NCI-H2171 treated with DMSO at 0.1 percent for 48 hours (cell line): Measurements from ENCODE around the gene FOXO3.

ENCODE experiments used
- DNase-seq: peaks from one replicate; lab custom pipeline; 2025; lab: John Stamatoyannopoulos, UW

FOXO3 gene

DNA sequence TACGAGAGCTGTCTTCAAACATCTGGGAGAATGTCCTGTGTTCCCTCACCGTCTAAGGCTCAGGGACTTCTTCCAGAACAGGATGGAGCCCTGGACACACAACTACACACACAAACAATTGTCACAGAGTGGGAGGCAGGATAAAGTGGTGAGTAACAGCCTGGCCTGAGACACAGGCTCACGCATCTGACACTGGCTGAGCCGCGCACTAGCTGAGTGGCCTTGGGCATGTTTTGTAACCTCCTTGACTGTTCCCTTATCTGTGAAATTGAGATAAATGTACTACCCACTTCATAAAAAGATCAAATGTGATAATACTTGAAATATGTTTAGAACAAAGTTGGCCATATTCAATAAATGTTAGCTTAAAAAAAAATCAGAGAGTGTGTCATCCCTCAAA, 155.1 kb downstream of the FOXO3 start:
- no peak for DNase-seq

DNA sequence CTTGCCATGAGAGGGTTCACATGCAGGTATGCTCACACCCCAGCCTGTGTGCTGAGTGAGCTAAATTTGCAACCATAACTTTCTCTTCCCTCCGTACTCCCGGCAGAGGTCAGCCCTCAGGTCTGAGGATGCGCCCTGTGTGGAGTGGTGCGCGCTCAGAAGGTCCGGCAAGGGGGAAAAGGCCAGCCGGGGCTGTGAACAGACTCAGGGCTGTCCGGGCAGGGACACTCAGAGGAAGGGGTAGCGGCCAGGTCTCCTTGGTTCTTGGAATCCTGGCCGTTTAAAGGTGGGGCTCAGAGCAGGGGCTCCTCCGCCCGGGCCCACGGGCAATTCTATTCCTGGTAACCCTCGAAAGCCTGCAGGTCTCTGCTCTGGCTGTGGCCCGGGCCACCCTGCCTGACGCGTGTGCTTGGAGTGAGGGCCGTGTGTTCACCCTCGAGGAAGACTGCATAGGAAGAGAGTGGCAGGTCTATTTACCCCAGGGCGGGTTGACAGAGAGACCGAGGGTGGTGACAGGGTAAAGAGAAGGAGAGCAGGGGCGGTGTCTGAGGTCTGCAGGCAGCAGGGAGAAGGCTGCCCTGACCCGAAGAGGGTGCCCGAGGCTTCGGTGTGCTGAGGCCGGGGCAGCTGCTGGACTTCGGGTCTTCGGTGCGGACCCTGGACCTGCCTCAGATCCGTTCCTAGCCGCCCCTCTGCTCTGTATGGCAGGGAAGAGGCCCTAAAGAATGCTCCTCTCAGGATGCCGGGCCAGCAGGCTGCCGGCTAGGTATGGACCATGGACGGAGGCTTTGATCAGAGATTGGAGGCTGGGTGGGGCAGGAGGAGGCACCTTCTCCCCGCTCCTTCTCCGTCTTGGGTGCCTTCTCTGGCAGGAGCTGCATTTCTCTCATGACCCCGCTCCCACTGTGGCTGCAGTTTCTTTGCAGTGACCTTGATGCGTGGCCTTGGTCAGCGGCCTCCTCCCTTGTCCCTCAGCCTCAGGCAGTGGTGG, 156.4 kb downstream of the FOXO3 start:
- DNase-seq: no peak

DNA sequence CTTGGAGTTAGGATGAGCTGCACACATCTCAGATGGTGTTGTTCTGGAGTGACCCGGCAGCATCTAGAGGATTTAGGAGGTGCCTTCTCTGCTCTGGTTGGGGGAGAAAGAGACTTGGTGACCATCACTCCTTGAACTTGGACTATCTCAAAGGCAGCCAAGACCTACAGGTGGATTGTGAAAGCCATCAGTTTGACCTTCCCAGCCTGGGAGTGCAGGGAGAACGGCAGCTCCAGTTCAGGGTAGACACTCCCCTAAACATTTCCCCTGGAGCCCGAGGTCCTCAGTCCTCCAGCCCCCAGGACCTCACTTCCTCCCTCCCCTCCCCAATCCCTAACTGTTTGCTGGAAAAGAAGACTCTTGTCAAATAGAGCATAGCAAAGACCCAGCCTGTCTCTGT, 158.8 kb downstream of the FOXO3 start:
- DNase-seq: no peak

GRCh38 chr6:108720827-108721226, 160.1 kb downstream of the FOXO3 start:
- no peak for DNase-seq

DNA sequence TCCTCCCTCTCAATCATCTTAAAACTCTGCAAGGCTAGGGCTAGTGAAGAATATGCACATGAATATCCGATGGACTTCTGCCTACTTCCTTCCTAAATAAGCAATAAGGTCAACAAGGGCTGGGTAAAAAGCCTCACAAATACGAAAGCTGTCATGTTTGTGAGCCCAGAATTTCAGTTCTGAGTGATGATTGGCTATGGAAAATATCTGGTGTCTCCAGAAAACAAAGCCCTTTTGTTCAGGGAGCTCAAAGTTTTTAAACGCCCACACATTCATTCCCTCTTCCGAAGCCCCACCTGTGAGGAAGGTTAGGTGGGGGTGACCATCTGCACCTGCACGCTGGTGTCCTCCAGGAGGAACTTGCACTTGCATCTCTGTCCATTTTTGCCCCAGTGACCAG, 160.6 kb downstream of the FOXO3 start:
- no peak for DNase-seq

DNA sequence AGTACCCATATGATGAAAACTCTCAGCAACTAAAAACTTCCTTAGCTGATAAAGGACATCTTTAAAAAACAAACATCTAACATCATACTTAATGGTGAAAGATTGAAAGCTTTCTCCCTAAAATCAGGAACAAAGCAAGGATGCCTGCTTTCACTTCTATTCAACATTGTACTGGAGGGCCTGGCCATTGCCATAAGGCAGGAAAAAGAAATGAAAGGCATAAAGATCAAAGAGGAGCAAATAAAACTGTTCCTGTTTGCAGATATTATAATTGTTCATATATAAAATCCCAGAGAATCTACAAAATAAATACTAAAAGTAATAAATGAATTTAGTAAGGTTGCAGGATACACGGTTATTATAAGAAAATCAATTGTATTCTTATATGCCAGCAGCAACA, 162.9 kb downstream of the FOXO3 start:
- no peak for DNase-seq

- DNase-seq: no peak
Measured at GRCh38 chr6:108726726-108727339, 166.1 kb downstream of the FOXO3 start.

DNA sequence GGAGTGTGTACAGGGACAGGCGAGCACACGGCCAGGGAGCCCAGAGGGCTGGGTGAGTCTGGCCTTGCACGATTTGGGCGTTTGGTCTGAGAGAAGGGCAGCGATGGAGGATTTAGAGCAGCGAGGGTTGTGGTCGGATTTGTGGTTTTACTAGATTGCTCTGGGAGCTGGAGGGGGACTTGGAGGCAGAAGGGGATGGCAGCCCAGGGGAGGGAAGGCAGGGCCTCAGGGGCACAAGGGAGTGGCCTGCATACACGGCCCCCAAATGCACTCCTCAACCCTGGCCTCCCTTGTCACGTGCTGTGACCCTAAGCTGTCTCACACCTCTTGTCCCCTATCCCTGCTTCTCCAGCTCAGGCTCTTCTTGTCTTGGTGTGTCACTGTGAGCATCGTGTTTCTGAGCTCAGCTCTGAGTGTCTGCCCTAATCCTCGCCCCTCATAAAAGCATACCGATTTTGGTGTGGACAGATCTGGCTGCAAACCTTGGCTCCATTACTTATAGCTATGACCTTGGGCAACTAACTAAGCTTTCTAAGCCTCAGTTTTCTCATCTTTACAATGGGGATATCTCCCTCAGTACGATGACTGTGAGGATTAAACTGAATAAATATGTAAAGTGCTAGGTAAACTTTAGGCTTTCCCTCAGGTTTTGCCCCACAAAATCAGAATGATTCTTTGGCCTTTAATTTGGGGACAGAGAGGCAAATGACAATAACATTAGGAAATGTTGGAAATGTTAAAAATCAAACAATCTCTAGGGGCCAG, 167.4 kb downstream of the FOXO3 start:
- DNase-seq: no peak

GRCh38 chr6:108728826-108729225, 168.1 kb downstream of the FOXO3 start:
- DNase-seq: no peak

DNA sequence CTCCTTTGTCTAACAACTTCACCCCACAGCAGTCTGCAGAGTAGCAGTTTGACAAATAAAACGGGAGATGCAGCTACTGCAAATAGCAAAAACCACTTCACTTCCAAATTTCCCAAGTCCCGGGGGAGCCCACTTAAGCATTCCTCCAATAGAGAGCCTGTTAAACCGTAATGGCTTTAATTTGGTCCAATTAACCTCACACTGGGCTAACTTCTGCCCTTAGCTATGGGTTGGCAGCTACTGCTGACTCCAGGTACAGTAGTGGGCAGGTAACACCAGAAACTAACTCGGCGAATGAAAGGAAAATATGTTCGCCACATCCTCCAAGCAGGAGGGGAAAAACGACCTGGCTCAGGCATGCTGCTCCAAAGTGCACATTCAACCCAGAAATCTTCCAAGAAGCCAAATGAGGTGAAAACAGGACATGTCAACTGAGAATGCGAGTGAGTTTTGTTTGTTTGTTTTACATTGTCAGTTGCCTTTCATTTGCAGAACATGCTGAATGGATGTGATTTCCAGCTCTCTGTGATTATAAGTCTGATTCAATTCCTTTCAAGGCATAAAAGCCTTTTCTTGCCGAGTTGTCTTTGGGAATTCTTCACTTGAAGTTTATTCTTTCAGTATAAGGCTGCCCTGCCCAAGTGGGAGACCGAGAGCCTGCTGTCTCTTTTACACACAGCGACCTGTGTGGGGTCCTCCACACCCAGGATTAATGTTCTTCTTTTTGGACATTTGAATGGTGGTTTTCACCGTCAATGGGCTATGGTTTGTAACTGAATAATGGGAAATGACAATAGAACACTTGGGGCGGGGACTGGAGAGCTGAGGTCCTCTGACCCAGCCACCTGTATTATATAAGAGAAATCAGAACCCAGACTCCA, 170.2 kb downstream of the FOXO3 start:
- DNase-seq: peak; percentile 27

DNA sequence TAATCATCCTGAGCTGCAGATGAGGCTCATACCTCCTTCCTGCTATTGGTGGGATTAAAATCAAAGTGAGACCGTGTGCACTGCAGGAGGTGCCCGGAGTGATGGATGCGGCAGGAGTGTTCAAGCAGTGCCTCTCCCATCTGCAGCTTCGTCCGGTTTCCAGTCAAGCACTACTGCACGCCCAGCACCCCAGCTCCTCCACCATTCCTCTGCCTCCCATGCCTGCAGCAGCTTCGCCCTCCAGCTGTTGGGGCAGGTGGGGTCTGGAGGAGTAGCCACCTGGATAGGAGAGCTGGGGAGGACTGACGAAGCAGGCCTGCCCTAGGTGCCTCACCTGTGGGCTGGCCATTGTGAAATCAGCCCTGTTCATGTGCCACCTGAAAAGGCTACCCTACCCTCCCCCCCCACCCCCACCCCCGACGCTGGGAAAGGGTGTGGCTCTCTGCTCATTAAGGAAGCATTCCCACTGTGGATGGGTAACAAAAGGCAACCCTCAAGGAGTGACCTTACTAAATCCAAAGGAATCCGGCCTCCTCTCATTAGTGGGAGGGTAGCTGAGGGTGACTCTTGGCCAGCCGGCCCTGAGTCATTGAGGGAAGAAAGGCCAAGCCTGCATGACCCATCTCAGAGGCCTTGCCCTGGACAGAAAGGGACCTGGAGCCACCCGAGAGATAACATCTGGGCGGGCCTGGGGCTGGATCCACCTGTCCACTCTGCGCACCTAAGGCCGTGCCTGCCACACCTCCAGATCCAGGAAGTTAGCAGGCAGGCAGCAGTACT, 171.6 kb downstream of the FOXO3 start:
- no peak for DNase-seq

DNA sequence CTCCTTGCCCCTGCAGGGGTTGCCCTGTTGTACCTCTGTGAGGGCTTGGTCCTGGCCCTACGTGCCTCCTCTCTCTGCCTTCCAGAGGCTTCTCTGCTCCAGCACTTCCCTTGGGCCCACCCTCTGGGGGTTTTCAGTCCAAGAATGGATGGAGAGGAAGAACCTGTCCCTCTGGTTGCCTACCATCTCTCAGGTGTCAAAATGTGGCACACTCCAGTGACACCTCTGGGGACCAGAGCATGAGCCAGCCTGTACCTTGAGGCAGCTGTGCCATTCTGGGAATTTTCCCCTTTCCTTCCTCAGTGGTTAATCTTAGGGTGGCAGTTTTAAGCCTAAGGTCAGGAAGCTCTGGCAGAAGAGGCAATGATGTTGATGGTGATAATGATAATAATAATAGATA, 172.3 kb downstream of the FOXO3 start:
- no peak for DNase-seq

DNA sequence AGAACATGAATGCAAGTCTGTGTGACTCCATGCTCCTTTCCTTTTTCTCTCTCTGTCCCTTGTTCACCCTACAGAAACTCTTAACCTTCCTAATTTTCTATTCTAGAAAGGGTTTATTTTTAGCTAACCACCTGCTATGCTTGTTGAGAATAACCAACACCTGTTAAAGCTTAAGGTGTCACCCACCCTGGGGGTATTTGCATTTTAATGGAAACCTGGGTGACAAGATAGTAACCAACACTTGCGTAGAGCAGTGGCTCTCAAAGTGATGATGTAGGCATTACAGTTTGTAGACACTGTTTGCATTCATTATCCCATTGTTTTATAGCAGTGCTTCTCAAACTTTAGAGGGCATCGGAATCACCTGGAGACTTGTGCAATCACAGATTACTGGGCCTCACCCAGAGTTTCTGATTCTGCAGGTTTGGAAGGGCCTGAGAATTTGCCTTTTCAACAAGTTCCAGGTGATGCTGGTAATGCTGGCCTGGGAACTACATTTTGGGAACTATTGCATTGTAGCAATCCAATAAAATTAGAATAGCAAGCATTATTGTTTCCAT, 173.1 kb downstream of the FOXO3 start:
- DNase-seq: no peak
